GM12878 (cell line): ENCODE measurements around the gene MRTFA.

ENCODE experiments used
- CBX5 ChIP-seq: sonication (generic); IDR thresholded peaks from 2 replicates; pipeline ENCODE4 v1.6.1; 2016; ENCODE audit warnings: low read depth, moderate library complexity, mild to moderate bottlenecking, inconsistent platforms
- EGR1 ChIP-seq, 2 experiments: IDR thresholded peaks; 1 replicate in 1 of 2; 2 replicates in 1 of 2; pipeline ENCODE4 v1.6.1; 2011 to 2012; ENCODE audit warnings: low read depth in 2 of 2, low read length in 2 of 2, borderline replicate concordance in 1 of 2, mild to moderate bottlenecking in 1 of 2, moderate library complexity in 1 of 2
- EZH2 ChIP-seq: IDR thresholded peaks from 2 replicates; pipeline ENCODE4 v1.6.1; 2012; ENCODE audit warnings: low read depth, mild to moderate bottlenecking, control low read depth, inconsistent platforms, low read length, borderline replicate concordance; ENCODE audit not compliant: control insufficient read depth
- MTA3 ChIP-seq: IDR thresholded peaks from 2 replicates; pipeline ENCODE4 v1.6.1; 2012; ENCODE audit warnings: low read length, inconsistent platforms, borderline replicate concordance
- NFYA ChIP-seq: IDR thresholded peaks from 2 replicates; pipeline ENCODE4 v1.6.1; 2011; ENCODE audit warnings: low read depth, mild to moderate bottlenecking, low read length, improper control_type of control experiment, borderline replicate concordance
- POLR2A ChIP-seq: IDR thresholded peaks from 2 replicates; pipeline ENCODE4 v1.6.1; 2011; ENCODE audit warnings: low read depth, mild to moderate bottlenecking, low read length
- SMC3 ChIP-seq: IDR thresholded peaks from 2 replicates; pipeline ENCODE4 v1.6.1; 2011; ENCODE audit warnings: low read length, improper control_type of control experiment, borderline replicate concordance
- SP1 ChIP-seq: IDR thresholded peaks from one replicate; pipeline ENCODE4 v1.6.1; 2011; ENCODE audit warnings: low read depth, low read length
- SPI1 ChIP-seq: IDR thresholded peaks from 2 replicates; pipeline ENCODE4 v1.6.1; 2011; ENCODE audit warnings: low read depth, mild to moderate bottlenecking, low read length, moderate library complexity, borderline replicate concordance; ENCODE audit not compliant: insufficient read depth
- TF ChIP-seq, protein P1 (sequence below): IDR thresholded peaks from 2 replicates; pipeline ENCODE4 v1.6.1; 2012; ENCODE audit warnings: mild to moderate bottlenecking, low read depth, low read length
- TF ChIP-seq, protein P2 (sequence below), 3 experiments: IDR thresholded peaks in 2 of 3; conservative IDR thresholded peaks in 1 of 3; 2 replicates each; pipeline ENCODE4 v1.5.1; 2011; ENCODE audit warnings: low read depth in 3 of 3, low read length in 3 of 3, mild to moderate bottlenecking in 3 of 3, control low read depth in 2 of 3, moderate library complexity in 2 of 3, inconsistent platforms in 1 of 3, mixed read lengths in 1 of 3; ENCODE audit not compliant: control insufficient read depth in 2 of 3, insufficient read depth in 1 of 3; ENCODE audit errors: extremely low read depth in 1 of 3
- TF ChIP-seq, protein P3 (sequence below): fragments of 450-650 bp; formaldehyde crosslinking; IDR thresholded peaks from 2 replicates; pipeline ENCODE4 v1.4.0; 2020; ENCODE audit warnings: mild to moderate bottlenecking, moderate library complexity

DNA sequence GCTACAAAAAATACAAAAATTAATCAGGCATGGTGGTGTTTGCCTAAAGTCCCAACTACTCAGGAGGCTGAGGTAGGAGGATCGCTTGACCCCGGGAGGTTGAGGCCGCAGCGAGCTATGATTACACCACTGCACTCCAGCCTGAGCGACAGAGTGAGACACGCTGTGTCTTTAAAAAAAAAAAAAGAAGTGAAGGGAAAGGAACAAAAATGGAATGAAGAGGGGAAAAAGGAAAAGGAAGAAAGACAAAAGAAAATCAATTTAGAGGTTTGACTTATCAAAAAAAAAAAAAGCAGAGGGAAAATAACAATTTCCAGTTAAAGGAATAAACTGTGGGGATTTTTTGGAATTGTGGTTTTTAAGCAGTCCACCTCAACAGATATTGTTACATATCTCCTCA is 36.8 kb downstream of the MRTFA start:
- no peak for TF ChIP-seq SP1
- TF ChIP-seq POLR2A: no peak
- TF ChIP-seq, protein P1, sequence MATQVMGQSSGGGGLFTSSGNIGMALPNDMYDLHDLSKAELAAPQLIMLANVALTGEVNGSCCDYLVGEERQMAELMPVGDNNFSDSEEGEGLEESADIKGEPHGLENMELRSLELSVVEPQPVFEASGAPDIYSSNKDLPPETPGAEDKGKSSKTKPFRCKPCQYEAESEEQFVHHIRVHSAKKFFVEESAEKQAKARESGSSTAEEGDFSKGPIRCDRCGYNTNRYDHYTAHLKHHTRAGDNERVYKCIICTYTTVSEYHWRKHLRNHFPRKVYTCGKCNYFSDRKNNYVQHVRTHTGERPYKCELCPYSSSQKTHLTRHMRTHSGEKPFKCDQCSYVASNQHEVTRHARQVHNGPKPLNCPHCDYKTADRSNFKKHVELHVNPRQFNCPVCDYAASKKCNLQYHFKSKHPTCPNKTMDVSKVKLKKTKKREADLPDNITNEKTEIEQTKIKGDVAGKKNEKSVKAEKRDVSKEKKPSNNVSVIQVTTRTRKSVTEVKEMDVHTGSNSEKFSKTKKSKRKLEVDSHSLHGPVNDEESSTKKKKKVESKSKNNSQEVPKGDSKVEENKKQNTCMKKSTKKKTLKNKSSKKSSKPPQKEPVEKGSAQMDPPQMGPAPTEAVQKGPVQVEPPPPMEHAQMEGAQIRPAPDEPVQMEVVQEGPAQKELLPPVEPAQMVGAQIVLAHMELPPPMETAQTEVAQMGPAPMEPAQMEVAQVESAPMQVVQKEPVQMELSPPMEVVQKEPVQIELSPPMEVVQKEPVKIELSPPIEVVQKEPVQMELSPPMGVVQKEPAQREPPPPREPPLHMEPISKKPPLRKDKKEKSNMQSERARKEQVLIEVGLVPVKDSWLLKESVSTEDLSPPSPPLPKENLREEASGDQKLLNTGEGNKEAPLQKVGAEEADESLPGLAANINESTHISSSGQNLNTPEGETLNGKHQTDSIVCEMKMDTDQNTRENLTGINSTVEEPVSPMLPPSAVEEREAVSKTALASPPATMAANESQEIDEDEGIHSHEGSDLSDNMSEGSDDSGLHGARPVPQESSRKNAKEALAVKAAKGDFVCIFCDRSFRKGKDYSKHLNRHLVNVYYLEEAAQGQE: no peak
- TF ChIP-seq CBX5: no peak
- TF ChIP-seq, protein P2, sequence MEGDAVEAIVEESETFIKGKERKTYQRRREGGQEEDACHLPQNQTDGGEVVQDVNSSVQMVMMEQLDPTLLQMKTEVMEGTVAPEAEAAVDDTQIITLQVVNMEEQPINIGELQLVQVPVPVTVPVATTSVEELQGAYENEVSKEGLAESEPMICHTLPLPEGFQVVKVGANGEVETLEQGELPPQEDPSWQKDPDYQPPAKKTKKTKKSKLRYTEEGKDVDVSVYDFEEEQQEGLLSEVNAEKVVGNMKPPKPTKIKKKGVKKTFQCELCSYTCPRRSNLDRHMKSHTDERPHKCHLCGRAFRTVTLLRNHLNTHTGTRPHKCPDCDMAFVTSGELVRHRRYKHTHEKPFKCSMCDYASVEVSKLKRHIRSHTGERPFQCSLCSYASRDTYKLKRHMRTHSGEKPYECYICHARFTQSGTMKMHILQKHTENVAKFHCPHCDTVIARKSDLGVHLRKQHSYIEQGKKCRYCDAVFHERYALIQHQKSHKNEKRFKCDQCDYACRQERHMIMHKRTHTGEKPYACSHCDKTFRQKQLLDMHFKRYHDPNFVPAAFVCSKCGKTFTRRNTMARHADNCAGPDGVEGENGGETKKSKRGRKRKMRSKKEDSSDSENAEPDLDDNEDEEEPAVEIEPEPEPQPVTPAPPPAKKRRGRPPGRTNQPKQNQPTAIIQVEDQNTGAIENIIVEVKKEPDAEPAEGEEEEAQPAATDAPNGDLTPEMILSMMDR (IDR thresholded peaks at IDR 0.05 in 2 of 3, conservative IDR thresholded peaks at IDR 0.05 in 1 of 3; ENCODE audit: control insufficient read depth in 2 of 3, extremely low read depth in 1 of 3, insufficient read depth in 1 of 3, low read depth in 3 of 3, low read length in 3 of 3): no peak
- no peak for TF ChIP-seq EZH2
- no peak for TF ChIP-seq SMC3
- TF ChIP-seq, protein P3, sequence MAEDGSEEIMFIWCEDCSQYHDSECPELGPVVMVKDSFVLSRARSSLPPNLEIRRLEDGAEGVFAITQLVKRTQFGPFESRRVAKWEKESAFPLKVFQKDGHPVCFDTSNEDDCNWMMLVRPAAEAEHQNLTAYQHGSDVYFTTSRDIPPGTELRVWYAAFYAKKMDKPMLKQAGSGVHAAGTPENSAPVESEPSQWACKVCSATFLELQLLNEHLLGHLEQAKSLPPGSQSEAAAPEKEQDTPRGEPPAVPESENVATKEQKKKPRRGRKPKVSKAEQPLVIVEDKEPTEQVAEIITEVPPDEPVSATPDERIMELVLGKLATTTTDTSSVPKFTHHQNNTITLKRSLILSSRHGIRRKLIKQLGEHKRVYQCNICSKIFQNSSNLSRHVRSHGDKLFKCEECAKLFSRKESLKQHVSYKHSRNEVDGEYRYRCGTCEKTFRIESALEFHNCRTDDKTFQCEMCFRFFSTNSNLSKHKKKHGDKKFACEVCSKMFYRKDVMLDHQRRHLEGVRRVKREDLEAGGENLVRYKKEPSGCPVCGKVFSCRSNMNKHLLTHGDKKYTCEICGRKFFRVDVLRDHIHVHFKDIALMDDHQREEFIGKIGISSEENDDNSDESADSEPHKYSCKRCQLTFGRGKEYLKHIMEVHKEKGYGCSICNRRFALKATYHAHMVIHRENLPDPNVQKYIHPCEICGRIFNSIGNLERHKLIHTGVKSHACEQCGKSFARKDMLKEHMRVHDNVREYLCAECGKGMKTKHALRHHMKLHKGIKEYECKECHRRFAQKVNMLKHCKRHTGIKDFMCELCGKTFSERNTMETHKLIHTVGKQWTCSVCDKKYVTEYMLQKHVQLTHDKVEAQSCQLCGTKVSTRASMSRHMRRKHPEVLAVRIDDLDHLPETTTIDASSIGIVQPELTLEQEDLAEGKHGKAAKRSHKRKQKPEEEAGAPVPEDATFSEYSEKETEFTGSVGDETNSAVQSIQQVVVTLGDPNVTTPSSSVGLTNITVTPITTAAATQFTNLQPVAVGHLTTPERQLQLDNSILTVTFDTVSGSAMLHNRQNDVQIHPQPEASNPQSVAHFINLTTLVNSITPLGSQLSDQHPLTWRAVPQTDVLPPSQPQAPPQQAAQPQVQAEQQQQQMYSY (CRISPR knock-in tag): no peak
- no peak for TF ChIP-seq SPI1
- no peak for TF ChIP-seq NFYA
- no peak for TF ChIP-seq EGR1 (IDR thresholded peaks at IDR 0.05; ENCODE audit: borderline replicate concordance in 1 of 2, low read depth in 2 of 2, low read length in 2 of 2)
- no peak for TF ChIP-seq MTA3
